ENCODE results near the gene RPS29.

DNA sequence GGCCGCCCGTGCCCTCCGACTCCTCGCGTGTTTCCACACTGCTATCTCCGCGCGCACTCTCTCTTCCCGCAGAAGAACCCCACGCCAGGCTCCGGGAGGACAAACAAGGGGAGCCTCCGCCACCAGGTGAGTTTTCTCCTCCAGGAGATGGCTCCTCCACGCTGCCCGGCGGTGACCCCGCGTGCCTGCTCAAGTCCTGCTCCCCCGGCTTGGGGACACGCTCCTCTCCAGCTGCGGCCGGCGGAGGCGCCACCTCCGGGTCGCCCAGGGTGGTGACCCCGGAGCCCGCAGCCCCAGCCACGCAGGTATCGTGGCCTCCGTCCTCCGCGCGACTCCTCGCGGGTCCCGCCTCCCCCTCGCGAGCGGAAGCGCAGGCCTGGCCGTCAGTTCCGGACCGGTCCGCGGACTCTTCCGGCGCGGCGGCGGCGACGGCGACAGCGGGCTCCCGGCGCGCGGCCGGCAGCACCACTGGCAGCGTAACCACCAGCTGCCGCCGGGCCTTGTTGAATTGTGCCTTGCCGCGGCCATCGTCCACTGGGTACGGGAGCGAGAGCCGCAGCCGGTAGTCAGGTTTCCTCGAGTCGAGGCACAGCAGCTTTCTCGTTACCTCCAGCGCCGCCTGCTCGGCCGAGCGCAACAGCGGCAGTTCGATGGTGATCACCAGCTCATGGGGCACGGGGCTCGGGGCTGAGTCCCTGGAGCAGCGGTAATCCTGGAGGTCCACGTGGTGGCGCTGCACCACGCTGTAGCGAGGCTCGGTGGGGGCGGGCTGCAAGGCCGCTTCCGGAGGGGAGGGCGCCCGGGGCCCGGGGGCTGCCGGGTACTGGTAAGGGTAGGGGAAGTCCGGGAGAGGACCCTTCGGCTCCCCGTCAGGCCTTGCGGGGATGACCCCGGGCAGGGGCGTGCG is 47.7 kb upstream of the RPS29 start:
- TF ChIP-seq CTCF (IDR thresholded peaks at IDR 0.05) = peak; percentile 60 to 94 (median 72)
- peak; percentile 87 to 89 for TF ChIP-seq POLR2A (IDR thresholded peaks at IDR 0.05)
- no peak for TF ChIP-seq EP300 (IDR thresholded peaks at IDR 0.05)
- peak; percentile 59 for TF ChIP-seq POLR2AphosphoS5 (IDR thresholded peaks at IDR 0.05)
